ENCODE data around the gene PPP1R26.

Gene PPP1R26

DNA sequence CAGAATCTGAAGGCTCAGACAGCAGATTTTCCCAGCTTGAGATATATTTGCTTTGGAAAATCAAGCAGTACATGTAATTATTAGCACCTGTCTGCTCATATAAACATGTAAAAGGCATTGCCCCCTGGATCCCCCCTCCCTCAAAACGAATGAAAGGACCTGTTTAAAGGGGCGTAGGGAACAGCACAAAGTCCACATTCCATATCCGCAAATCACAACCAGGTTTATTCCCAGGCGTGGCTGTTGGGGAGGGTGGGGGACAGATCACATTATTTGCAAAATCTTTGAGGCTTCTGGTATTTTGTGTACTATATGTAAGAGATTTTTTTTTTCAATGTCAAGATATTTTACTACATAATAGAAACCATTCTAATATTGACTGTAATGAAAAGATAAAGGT, 12.2 kb downstream of the PPP1R26 start:
- Mint-ChIP-seq H3K9me3 (ENCODE audit: low read depth) (no peaks in the 10 kb centered on the region), H3K4me1 (ENCODE audit: low read depth) (no peaks in the 10 kb centered on the region), H3K36me3 (no peaks in the 10 kb centered on the region), H3K27me3 (peaks cover 1% of the 10 kb centered on the region), H3K27ac (no peak overlapping the region), H3K4me3 (no peak overlapping the region)

DNA sequence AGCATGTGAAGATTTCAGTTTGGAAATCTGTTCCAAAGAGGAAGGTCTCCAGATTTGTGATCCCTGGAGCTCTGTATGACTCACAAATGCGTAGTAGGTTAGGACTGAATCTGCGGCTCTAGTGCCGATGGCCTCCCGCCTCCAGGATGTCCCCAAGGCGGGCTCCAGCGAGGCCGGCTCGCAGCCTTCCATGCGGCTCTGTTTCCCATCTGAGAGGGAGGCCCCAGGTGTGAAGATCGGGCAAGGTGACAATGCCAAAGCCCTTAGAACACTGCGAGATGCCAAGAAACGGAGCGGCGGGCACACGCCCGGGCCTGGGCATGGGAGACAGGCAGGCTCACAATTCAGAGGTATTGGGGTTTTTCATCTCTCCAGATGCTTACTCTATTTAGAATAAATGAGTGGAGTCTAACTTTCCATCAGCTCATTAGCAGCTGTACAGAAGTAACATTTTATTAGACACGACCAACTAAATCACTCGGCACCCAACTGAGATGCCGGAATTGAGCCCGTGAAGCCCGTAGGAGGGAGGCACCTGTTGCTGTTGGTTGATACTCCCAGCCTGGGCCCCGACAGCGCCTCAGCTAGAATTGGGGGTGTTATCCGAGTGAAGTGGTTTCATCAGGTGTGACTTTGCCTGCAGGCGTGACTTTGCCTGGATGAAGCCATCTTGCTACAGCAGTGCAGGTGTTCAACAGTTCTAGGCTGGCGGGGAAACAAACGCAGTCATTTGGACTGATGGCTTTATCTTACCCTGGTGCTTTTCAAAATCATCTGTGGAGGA, 13.5 kb downstream of the PPP1R26 start:
- no peaks in the 10 kb centered on the region for H3K4me1 Mint-ChIP-seq (ENCODE audit: low read depth)
- H3K9me3 Mint-ChIP-seq (ENCODE audit: low read depth), result no peaks in the 10 kb centered on the region
- no peaks in the 10 kb centered on the region for H3K36me3 Mint-ChIP-seq
- H3K27me3 Mint-ChIP-seq, result peaks cover 1% of the 10 kb centered on the region
- H3K4me3 Mint-ChIP-seq, result no peak overlapping the region
- H3K27ac Mint-ChIP-seq, result no peak overlapping the region

DNA sequence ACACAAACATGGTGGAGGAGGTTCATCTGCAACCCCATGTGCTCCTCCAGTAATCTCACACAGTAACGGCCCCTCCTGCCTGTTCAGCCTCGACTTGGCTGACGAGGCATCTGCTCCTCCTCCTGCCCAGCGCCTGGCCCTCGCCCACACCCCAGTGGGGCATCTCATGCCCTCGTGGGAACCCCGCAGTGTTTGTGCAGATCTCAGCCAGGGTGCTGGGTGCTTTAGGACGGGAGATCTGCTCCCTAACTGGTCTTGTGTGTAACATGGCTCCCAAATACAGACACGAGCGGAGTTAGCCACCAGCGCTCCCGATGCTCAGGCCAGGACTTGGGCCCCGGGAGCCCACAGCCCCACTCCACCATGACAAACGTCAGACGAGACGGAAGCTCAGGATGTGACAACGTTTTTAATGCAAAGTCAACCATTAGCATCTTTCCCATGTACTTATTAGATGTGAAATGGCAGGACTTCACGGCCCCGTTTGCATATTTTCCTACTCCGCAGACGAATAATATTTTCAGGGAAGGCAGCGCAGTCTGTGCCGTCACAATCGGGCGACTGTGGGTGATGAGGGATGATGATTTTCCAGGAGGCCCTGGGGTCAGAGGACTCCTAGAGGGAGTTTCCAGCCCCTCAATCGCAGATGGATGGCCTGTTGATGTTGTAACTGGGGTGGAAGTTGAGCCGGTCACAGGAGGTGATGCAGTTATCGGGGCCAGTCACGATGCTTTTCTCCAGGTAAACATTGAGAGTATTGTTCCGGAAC, 15.4 kb downstream of the PPP1R26 start:
- no peaks in the 10 kb centered on the region for H3K9me3 Mint-ChIP-seq (ENCODE audit: low read depth)
- H3K27ac Mint-ChIP-seq, result no peak overlapping the region
- H3K27me3 Mint-ChIP-seq, result peaks cover 1% of the 10 kb centered on the region
- no peak overlapping the region for H3K4me3 Mint-ChIP-seq
- H3K36me3 Mint-ChIP-seq, result no peaks in the 10 kb centered on the region
- H3K4me1 Mint-ChIP-seq (ENCODE audit: low read depth), result peaks cover 1% of the 10 kb centered on the region

DNA sequence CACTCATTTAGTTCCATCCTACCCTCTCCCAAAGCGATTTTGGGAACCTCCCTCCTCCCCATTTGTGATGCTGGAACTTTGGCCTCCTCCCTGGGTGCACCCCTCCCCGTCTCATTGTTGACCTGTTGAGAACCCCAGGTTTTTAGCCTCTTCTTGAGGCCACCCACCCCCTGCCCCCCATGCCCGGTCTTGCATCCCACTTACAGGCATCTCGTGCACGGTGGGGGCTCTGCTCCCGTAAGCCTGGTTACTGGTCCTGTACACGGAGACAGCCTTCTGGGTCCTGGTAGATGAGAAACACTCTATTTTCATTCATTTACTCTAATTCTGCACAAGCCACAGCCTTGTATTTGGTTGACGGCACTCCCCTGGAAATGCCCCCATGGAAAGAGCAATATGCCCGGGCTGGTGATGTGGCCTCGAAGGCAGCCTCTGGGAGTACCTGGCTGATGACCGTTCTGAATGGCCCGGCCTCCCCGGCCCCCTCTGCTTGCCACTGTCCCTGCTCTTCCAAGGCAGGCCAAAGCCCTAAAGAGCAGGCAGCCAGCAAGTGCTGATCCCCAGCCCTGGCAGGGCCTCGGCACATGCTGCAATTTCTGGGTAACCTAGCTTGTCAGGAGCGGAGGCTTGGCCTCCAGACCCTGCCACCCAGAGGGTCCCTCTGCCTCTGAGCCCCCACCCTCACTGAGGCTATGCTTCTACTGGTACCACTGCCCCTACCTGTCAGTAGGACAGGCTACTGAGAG, 19.0 kb downstream of the PPP1R26 start:
- H3K27me3 Mint-ChIP-seq, result no peaks in the 10 kb centered on the region
- peak overlapping the region; percentile 78 for H3K4me3 Mint-ChIP-seq
- H3K9me3 Mint-ChIP-seq (ENCODE audit: low read depth), result no peaks in the 10 kb centered on the region
- no peaks in the 10 kb centered on the region for H3K36me3 Mint-ChIP-seq
- H3K4me1 Mint-ChIP-seq (ENCODE audit: low read depth), result peaks cover 14% of the 10 kb centered on the region
- no peak overlapping the region for H3K27ac Mint-ChIP-seq

DNA sequence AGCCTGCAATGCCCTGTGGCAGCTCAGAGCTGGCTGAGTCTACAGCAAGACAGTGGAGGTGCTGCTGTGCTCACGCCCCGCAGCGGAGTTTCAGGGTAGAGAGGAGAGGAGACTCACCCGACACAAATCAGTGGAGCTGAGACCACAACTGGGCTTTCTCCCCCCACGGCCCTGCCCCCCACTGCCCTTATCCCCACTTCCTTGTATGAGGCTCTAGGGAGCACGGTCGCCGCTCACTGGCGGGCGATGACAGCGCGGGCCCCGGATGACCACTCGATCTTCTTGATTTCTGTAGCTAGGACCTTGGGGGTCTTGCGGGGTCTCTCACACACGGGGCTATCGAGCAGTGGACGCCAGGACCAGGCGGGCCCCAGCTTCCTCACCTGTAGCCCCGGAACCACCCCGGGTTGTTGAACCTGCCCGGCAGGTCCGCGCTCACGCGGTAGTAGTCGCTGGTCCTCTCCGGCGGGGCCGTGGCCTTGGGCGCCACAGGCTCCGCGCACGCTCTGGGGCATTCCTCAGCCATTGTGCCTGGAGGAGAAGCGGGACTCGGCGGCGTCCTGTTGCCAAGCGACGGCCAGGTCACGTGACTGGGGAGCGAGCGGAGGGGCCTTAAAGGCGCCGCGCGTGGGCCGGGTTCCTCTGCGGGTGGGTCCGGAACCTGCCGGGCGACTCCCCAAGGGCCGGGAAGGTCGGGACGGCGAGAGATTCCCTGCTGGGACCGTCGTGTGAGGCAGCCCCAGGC, 19.9 kb downstream of the PPP1R26 start:
- Mint-ChIP-seq H3K27ac (no peak overlapping the region), H3K4me3 (peak overlapping the region; percentile 78), H3K9me3 (ENCODE audit: low read depth) (no peaks in the 10 kb centered on the region)

DNA sequence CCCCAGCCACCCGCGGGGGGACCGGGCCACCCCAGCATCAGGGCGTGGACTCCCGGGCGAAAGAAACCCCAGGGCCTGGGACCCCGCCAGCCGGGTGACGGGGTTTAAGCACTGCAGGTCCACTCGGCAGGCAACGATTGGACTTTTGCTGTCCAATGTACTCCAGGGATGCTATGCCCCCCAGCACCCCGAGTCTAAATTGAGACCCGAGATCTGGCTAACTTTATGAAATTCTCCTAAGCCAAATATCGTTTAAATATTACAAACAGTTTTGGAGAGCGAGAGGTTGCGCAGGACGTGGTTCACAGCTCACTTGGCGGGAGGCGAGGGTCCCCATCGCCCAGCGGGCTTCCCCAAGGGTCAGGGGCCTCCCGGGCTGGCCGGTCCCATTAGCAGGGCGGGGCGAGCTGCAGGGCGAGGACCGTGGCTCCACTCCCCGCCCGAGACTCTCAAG, 20.5 kb downstream of the PPP1R26 start:
- no peaks in the 10 kb centered on the region for H3K9me3 Mint-ChIP-seq (ENCODE audit: low read depth)
- peaks cover 2% of the 10 kb centered on the region for H3K36me3 Mint-ChIP-seq
- H3K27ac Mint-ChIP-seq, result no peak overlapping the region
- H3K4me1 Mint-ChIP-seq (ENCODE audit: low read depth), result peaks cover 19% of the 10 kb centered on the region
- no peaks in the 10 kb centered on the region for H3K27me3 Mint-ChIP-seq
- H3K4me3 Mint-ChIP-seq, result peak overlapping the region; percentile 91

More for the DNA sequence above, 19.9 kb downstream of the PPP1R26 start:
- Mint-ChIP-seq H3K36me3 (peaks cover under 1% of the 10 kb centered on the region), H3K27me3 (no peaks in the 10 kb centered on the region), H3K4me1 (ENCODE audit: low read depth) (peaks cover 17% of the 10 kb centered on the region)

DNA sequence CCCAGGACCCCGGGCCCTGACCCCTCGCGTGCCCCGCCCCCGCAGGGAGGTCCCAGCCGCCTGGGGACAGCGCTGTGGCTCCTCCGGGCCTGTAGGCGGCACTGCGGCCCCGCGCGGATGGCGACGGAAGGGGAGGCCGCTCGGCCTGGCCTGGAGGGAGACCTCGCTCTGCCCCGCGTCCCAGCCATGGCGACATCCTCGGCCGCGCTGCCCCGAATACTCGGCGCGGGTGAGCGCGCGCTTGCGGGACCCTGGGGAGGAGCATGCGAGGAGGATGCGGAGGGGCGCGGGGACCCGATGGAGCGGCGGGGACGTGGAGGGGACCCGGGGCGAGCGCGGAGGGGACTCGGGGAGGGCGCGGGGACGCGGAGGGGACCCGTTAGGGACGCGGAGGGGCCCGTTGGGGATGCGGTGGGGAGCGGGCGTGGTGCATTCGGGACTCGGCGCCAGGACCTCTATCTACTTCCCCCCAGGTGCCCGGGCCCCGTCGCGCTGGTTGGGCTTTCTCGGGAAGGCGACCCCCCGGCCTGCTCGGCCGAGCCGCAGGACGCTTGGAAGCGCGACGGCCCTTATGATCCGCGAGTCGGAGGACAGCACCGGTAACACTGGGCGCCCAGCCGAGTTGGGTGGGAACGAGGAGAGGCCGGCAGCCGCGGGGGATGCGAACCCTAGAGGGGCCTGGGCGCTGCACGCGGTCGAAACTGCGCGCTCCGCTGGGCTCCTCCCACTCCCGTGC, 21.1 kb downstream of the PPP1R26 start, which contains the start of gene MRPS2:
TSS of gene MRPS2 (plus strand) at position 158 of the 736 bp plus-strand sequence. CDS start at position 187, 29 bp downstream.
- H3K4me3 Mint-ChIP-seq, result peak within 1 kb of the TSS; percentile 91
- H3K9me3 Mint-ChIP-seq (ENCODE audit: low read depth), result no peaks in the 10 kb centered on the region
- H3K27ac Mint-ChIP-seq, result peak within 1 kb of the TSS; percentile 93
- peaks cover 2% of the 10 kb centered on the region for H3K36me3 Mint-ChIP-seq
- H3K27me3 Mint-ChIP-seq, result no peaks in the 10 kb centered on the region
- peaks cover 19% of the 10 kb centered on the region for H3K4me1 Mint-ChIP-seq (ENCODE audit: low read depth)

DNA sequence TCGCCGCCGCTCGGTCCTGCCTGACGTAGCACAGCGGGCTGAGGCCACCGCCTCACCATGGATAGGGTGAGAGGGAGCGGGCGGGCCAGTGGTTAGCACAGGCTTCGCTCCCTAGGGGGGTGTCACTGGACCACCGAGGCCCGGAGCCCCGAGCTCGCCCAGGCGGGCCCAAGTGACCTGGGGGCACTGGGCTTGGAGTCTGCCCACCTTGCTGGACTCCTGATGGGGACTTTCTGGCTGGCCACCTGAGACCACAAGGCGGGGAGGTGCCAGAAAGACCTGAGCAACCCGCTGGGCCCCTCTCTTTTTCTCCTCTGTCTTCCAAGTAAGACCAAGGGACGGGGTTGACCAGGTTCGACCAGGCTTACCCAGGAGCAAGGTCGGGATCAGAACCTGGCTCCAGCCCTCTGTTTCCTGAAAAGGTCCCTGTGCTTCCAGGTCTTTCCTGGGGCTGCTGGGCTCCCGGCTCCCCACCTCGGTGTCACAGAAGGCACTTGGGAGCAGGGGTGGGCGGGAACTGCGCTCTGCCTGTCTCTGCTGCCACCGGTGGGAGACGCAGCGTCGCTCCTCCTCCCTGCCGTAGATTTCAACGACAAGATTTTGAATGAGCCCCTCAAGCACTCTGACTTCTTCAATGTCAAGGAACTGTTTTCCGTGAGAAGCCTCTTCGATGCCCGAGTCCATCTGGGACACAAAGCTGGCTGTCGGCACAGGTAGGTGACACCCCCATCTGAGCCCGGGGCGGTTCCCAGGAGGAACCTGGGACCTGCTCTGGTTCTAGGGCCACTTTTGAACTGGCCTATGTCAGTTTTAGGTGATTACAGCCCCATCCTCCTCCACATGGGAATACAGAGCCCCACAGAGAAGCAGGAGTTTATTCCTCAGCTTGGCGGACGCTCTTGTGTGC, 21.9 kb downstream of the PPP1R26 start:
- H3K36me3 Mint-ChIP-seq, result peaks cover 2% of the 10 kb centered on the region
- H3K27ac Mint-ChIP-seq, result peak overlapping the region; percentile 58
- H3K9me3 Mint-ChIP-seq (ENCODE audit: low read depth), result no peaks in the 10 kb centered on the region
- H3K4me1 Mint-ChIP-seq (ENCODE audit: low read depth), result peaks cover 19% of the 10 kb centered on the region
- H3K4me3 Mint-ChIP-seq, result peak overlapping the region; percentile 91
- H3K27me3 Mint-ChIP-seq, result no peaks in the 10 kb centered on the region

DNA sequence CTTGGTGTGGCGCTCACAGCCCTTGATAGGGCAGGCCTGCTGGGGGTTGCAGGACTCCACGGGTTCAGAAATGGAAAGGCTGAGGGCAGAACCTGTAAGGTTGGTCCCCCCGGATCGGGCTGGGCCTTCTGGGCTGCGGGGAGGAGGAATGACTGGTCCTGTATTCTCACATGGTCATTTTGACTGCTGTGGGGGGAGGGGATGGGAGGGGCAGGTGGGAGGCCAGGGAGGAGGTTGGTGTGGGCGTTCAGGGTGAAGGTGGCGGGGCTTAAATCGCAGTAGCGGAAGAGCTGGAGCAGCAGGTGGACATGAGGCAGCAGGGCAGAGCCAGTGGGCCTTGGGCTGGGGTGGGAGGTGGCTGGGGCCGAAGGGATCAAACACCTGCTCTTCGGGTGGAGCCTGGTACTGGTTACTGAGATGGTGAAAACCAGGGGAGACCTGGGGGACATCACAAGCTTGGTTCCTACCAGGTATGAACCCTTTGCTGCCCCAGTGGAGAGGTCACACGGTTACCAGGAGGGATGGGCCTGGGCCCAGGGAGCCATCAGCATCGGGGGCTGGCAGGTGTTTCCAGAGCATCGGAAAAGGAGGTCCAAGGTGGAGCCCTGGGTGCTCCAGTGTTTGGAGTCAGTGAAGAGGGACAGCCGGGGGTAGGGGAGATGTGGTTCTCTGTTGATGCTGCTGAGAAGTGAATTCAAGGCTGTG, 22.7 kb downstream of the PPP1R26 start:
- Mint-ChIP-seq H3K4me3 (peak overlapping the region; percentile 91), H3K36me3 (peaks cover 2% of the 10 kb centered on the region), H3K27me3 (no peaks in the 10 kb centered on the region), H3K4me1 (ENCODE audit: low read depth) (peaks cover 19% of the 10 kb centered on the region), H3K27ac (peak overlapping the region; percentile 58), H3K9me3 (ENCODE audit: low read depth) (no peaks in the 10 kb centered on the region)

DNA sequence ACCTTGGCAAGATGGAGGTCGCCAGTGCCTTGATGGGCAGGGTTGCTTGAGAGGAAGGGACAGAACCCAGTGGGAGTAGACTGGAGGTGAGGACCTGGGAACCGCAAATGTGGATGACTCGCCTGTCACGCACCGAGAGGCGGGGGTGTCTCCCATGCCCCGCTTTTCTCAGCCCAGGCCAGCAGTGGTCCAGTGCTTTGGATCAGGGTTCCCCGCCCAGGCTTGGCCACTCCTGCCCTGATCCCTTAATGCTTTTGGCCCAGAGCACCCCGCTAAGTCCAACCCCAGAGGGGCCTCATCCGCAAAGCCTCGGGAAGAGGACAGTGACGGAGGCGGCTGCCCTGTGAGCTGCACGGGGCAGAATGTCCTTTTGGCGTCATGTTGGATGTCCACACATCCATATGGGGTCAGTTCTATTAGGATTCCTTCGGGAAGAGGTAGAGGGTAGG, 23.3 kb downstream of the PPP1R26 start:
- Mint-ChIP-seq H3K27ac (peak overlapping the region; percentile 22), H3K9me3 (ENCODE audit: low read depth) (no peaks in the 10 kb centered on the region), H3K36me3 (peaks cover 2% of the 10 kb centered on the region), H3K4me1 (ENCODE audit: low read depth) (peaks cover 19% of the 10 kb centered on the region), H3K27me3 (no peaks in the 10 kb centered on the region), H3K4me3 (peak overlapping the region; percentile 64)

DNA sequence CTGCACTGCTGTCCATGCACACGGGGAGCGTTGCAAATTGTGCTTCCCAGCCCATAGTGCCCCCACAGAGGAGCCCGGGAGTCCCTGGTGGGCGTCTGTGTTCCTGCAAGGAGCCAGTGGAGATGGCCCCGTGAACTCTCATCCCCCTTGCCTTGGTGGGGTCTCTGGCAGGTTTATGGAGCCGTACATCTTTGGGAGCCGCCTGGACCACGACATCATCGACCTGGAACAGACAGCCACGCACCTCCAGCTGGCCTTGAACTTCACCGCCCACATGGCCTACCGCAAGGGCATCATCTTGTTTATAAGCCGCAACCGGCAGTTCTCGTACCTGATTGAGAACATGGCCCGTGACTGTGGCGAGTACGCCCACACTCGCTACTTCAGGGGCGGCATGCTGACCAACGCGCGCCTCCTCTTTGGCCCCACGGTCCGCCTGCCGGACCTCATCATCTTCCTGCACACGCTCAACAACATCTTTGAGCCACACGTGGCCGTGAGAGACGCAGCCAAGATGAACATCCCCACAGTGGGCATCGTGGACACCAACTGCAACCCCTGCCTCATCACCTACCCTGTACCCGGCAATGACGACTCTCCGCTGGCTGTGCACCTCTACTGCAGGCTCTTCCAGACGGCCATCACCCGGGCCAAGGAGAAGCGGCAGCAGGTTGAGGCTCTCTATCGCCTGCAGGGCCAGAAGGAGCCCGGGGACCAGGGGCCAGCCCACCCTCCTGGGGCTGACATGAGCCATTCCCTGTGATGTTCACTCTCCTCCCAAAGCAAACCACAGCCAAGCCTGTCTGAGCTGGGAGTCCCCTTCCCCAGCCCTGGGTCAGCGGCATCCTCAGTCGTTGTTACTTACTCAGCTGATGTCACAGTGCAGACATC, 24.0 kb downstream of the PPP1R26 start:
- Mint-ChIP-seq H3K27ac (no peak overlapping the region), H3K9me3 (ENCODE audit: low read depth) (no peaks in the 10 kb centered on the region), H3K4me3 (peak overlapping the region; percentile 57), H3K36me3 (peaks cover 2% of the 10 kb centered on the region), H3K4me1 (ENCODE audit: low read depth) (peaks cover 19% of the 10 kb centered on the region), H3K27me3 (no peaks in the 10 kb centered on the region)

Measured in activated naive CD8-positive, alpha-beta T cell (primary cell).